ENCODE results near the gene GLMP. TPM values are rescaled to one million over a fixed set of nuclear protein-coding genes. Genes with fewer than 3 reads are reported as not detected.
A peak's percentile ranks its signal among the peaks of the same experiment; 100 is the strongest.

The GLMP gene
- total and polyA plus RNA-seq, 2 of the 13 experiments (the other 11 are each of a cell fraction or from before 2014, with no cell fraction given): 44.6 to 75.8 TPM

DNA sequence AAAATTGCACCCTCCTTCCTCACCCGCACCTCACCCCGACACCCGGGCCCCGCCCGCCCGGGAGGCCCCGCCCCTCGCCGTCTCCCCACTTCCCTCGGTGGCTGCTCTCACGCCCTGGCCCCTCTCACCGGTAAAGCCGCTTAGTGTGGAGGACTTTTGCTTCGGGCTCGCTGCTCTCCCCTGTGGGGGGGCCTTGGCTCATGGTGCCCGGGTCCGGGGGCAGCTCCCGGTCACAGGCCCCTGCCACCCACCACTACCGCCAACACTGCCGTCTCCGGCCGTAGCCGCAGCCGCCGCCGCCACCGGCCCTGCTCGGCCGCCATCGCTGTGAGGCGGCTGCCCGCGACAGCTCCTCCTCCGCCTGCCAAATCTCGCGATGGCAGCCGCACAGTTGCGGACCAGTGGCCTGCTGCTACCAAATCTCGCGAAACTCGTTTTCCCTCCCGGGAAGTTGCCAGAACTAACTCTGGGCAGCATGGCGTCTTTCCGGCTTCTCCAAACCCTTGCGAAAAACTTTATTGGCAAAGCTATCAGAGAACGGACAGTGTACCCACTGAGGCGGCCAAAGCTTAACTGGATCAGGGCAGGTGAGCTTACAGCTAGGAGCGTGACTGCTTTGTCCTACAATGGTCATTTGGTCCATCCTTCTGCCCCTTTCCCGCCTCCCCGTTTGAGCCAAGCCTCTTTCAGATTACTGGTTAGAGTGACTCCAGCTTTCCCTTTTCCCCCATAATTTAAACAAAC lies 12.8 kb downstream of the GLMP start, which contains the start of gene SMG5 (continued):
- 0 out of 2 replicates have a peak, but pooled peaks have one; percentile 74 for TF ChIP-seq ATF6 (CRISPR knock-in tag; conservative IDR thresholded peaks at IDR 0.05)
- TF ChIP-seq SMAD9 (CRISPR knock-in tag; IDR thresholded peaks at IDR 0.05): peak; percentile 65; the same call in 1 of the 2 replicates
- TF ChIP-seq DR1 (CRISPR knock-in tag; IDR thresholded peaks at IDR 0.05): peak; percentile 61
- TF ChIP-seq SNAI1 (CRISPR knock-in tag; IDR thresholded peaks at IDR 0.05; ENCODE audit: borderline replicate concordance): no peak
- no peak for TF ChIP-seq ZKSCAN5 (CRISPR knock-in tag; IDR thresholded peaks at IDR 0.05)
- TF ChIP-seq MAFG (CRISPR knock-in tag; IDR thresholded peaks at IDR 0.05): no peak
- TF ChIP-seq ZNF142 (CRISPR knock-in tag; IDR thresholded peaks at IDR 0.05): 0 out of 2 replicates have a peak, but pooled peaks have one; percentile 14
- peak; percentile 23; the same call in 1 of the 2 replicates for TF ChIP-seq ZNF775 (CRISPR knock-in tag; IDR thresholded peaks at IDR 0.05; ENCODE audit: borderline replicate concordance)
- TF ChIP-seq ZNF773 (CRISPR knock-in tag; IDR thresholded peaks at IDR 0.05; ENCODE audit: borderline replicate concordance): 0 out of 2 replicates have a peak, but pooled peaks have one; percentile 13
- TF ChIP-seq, protein P1, sequence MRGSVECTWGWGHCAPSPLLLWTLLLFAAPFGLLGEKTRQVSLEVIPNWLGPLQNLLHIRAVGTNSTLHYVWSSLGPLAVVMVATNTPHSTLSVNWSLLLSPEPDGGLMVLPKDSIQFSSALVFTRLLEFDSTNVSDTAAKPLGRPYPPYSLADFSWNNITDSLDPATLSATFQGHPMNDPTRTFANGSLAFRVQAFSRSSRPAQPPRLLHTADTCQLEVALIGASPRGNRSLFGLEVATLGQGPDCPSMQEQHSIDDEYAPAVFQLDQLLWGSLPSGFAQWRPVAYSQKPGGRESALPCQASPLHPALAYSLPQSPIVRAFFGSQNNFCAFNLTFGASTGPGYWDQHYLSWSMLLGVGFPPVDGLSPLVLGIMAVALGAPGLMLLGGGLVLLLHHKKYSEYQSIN (CRISPR knock-in tag; IDR thresholded peaks at IDR 0.05; ENCODE audit: borderline replicate concordance): no peak
- TF ChIP-seq HNRNPL (IDR thresholded peaks at IDR 0.05; ENCODE audit: low read depth, low read length): no peak
- TF ChIP-seq, protein P2, sequence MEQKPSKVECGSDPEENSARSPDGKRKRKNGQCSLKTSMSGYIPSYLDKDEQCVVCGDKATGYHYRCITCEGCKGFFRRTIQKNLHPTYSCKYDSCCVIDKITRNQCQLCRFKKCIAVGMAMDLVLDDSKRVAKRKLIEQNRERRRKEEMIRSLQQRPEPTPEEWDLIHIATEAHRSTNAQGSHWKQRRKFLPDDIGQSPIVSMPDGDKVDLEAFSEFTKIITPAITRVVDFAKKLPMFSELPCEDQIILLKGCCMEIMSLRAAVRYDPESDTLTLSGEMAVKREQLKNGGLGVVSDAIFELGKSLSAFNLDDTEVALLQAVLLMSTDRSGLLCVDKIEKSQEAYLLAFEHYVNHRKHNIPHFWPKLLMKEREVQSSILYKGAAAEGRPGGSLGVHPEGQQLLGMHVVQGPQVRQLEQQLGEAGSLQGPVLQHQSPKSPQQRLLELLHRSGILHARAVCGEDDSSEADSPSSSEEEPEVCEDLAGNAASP (CRISPR knock-in tag; IDR thresholded peaks at IDR 0.05; ENCODE audit: borderline replicate concordance): peak; percentile 43
- 0 out of 2 replicates have a peak, but pooled peaks have one; percentile 48 for TF ChIP-seq TOE1 (CRISPR knock-in tag; IDR thresholded peaks at IDR 0.05)
- TF ChIP-seq PLRG1 (conservative IDR thresholded peaks at IDR 0.05): no peak
- TF ChIP-seq, protein P3, sequence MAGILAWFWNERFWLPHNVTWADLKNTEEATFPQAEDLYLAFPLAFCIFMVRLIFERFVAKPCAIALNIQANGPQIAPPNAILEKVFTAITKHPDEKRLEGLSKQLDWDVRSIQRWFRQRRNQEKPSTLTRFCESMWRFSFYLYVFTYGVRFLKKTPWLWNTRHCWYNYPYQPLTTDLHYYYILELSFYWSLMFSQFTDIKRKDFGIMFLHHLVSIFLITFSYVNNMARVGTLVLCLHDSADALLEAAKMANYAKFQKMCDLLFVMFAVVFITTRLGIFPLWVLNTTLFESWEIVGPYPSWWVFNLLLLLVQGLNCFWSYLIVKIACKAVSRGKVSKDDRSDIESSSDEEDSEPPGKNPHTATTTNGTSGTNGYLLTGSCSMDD (CRISPR knock-in tag; IDR thresholded peaks at IDR 0.05): no peak
